ENCODE data around the gene PRSS1.

- TF ChIP-seq CTCF (conservative IDR thresholded peaks at IDR 0.05; ENCODE audit: low read depth in 2 of 2) (no peak), REST (IDR thresholded peaks at IDR 0.05; ENCODE audit: unreplicated experiment) (no peak), JUNB (IDR thresholded peaks at IDR 0.05; ENCODE audit: unreplicated experiment) (no peak), EZH2phosphoT487 (IDR thresholded peaks at IDR 0.05; ENCODE audit: unreplicated experiment) (no peak), NANOG (IDR thresholded peaks at IDR 0.05; ENCODE audit: borderline replicate concordance) (no peak), POLR2AphosphoS5 (IDR thresholded peaks at IDR 0.05; ENCODE audit: low read depth) (no peak), CREB1 (CRISPR knock-in tag; IDR thresholded peaks at IDR 0.05; ENCODE audit: low read depth) (no peak), EZH2 (IDR thresholded peaks at IDR 0.05; ENCODE audit: low read depth, unreplicated experiment) (no peak), ZNF331 (CRISPR knock-in tag; IDR thresholded peaks at IDR 0.05; ENCODE audit: low read depth) (no peak), STAT1 (IDR thresholded peaks at IDR 0.05; ENCODE audit: unreplicated experiment) (no peak), ETS1 (IDR thresholded peaks at IDR 0.05) (no peak), ZNF114 (CRISPR knock-in tag; IDR thresholded peaks at IDR 0.05) (no peak), ZNF462 (CRISPR knock-in tag; IDR thresholded peaks at IDR 0.05) (no peak)
Measured at GRCh38 chr7:142792593-142792992, 43.3 kb downstream of the PRSS1 start.

All from GM23338 (cell line).